ENCODE measurements around the gene MPG.

Gene MPG

GRCh38 chr16:75580-76501 lies 2.2 kb upstream of the MPG start:
- H3K27ac ChIP-seq, result peak overlapping the region; percentile 99 to 100
- TF ChIP-seq, protein P1, sequence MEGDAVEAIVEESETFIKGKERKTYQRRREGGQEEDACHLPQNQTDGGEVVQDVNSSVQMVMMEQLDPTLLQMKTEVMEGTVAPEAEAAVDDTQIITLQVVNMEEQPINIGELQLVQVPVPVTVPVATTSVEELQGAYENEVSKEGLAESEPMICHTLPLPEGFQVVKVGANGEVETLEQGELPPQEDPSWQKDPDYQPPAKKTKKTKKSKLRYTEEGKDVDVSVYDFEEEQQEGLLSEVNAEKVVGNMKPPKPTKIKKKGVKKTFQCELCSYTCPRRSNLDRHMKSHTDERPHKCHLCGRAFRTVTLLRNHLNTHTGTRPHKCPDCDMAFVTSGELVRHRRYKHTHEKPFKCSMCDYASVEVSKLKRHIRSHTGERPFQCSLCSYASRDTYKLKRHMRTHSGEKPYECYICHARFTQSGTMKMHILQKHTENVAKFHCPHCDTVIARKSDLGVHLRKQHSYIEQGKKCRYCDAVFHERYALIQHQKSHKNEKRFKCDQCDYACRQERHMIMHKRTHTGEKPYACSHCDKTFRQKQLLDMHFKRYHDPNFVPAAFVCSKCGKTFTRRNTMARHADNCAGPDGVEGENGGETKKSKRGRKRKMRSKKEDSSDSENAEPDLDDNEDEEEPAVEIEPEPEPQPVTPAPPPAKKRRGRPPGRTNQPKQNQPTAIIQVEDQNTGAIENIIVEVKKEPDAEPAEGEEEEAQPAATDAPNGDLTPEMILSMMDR (IDR thresholded peaks at IDR 0.05), result no peak
- peak; percentile 92 for DNase-seq (ENCODE audit: low spot score)
- peak overlapping the region; percentile 89 for H3K4me3 ChIP-seq

- peak; percentile 95 for DNase-seq (ENCODE audit: low spot score)
- TF ChIP-seq, protein P1 (IDR thresholded peaks at IDR 0.05), result no peak
- H3K4me3 ChIP-seq, result peak overlapping the region; percentile 89
Measured at GRCh38 chr16:76535-77272, 1.3 kb upstream of the MPG start.

GRCh38 chr16:77273-77806 lies 685 bp upstream of the MPG start:
- TF ChIP-seq, protein P1 (IDR thresholded peaks at IDR 0.05), result no peak
- Histone ChIP-seq H3K4me3 (peak overlapping the region; percentile 89), H3K27ac (peak overlapping the region; percentile 99 to 100)
- no peak for DNase-seq (ENCODE audit: low spot score)

More at GRCh38 chr16:76535-77272, 1.3 kb upstream of the MPG start:
- H3K27ac ChIP-seq, result peak overlapping the region; percentile 99 to 100

DNA sequence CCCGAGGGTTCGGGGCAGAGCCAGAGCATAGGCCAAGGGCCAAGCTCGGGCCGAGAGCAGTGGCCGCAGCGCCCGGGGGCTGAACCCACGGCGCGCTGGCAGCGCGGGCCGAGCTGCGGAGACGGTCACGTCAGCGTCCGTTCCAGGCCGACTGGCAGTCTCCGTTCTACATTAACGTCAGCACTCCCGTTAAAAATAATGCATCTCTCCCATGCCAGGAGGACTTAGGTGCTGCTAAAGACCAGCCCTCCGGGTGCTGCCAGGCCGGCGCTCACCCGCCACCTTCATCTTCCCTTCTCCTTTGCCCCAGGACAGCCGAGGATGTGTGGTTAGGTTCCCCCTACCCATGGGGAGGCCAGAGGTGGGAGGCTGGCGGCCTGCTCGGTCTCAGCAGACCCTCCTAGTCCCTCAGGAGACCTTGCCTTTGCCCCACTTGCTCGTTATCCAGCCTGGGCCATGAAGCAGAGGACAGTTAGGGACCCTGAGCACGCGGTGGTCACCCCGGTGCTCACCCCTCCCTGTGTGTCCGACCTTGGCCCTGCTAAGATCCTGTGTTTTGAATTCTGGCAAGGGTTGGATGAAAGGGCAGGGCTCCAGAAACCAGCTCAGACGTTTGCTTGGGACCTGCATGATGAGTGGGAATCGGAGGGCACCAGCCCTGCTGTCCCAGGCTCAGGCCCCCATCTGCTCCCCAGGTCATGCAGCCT lies 572 bp downstream of the MPG start:
- TF ChIP-seq, protein P1 (IDR thresholded peaks at IDR 0.05), result no peak
- H3K27ac ChIP-seq, result peak overlapping the region; percentile 99 to 100
- H3K4me3 ChIP-seq, result peak overlapping the region; percentile 89
- DNase-seq (ENCODE audit: low spot score), result no peak

GRCh38 chr16:79151-80054 lies 1.4 kb downstream of the MPG start:
- TF ChIP-seq, protein P1 (IDR thresholded peaks at IDR 0.05), result no peak
- peak overlapping the region; percentile 89 for H3K4me3 ChIP-seq
- no peak for DNase-seq (ENCODE audit: low spot score)
- peak overlapping the region; percentile 99 to 100 for H3K27ac ChIP-seq

Data from coronary artery (tissue), 2 donors.